Smooth muscle cell (in vitro differentiated cells): ENCODE measurements around the gene ODF4. TPM values are rescaled to one million over a fixed set of nuclear protein-coding genes. Genes with fewer than 3 reads are reported as not detected.
"Not testable (repeated sequence)": the region's sequence is repeated elsewhere in the genome, so short reads cannot be mapped to it uniquely, and the experiment has no call there.

Source experiments
- DNase-seq: peaks from one replicate; lab custom pipeline; 2025; ENCODE audit not compliant: unreplicated experiment; lab: John Stamatoyannopoulos, UW
- H2AFZ ChIP-seq: fragments of 200-600 bp; sonication (generic); 2 replicates; pipeline ENCODE4 v1.6.0; 2016; ENCODE audit warnings: antibody characterized with exemption, low read depth, mild to moderate bottlenecking
- H3F3A ChIP-seq: fragments of 200-600 bp; sonication (generic); 2 replicates; pipeline ENCODE4 v1.6.0; 2017; ENCODE audit warnings: antibody characterized with exemption, low read depth
- H3K27ac ChIP-seq: fragments of 200-600 bp; sonication (generic); 2 replicates; pipeline ENCODE4 v1.5.1; 2016; ENCODE audit warnings: low read depth, mild to moderate bottlenecking
- H3K27me3 ChIP-seq: fragments of 200-600 bp; sonication (generic); 2 replicates; pipeline ENCODE4 v1.6.1; 2016; ENCODE audit warnings: low read depth, mild to moderate bottlenecking
- H3K36me3 ChIP-seq: fragments of 200-600 bp; sonication (generic); 2 replicates; pipeline ENCODE4 v1.5.1; 2016; ENCODE audit warnings: low read depth
- H3K4me1 ChIP-seq: fragments of 200-600 bp; sonication (generic); 2 replicates; pipeline ENCODE4 v1.5.1; 2016; ENCODE audit warnings: low read depth
- H3K4me2 ChIP-seq: fragments of 200-600 bp; sonication (generic); 2 replicates; pipeline ENCODE4 v1.6.0; 2016; ENCODE audit warnings: mild to moderate bottlenecking
- H3K4me3 ChIP-seq: fragments of 200-600 bp; sonication (generic); 2 replicates; pipeline ENCODE4 v1.5.1; 2016; ENCODE audit warnings: mild to moderate bottlenecking
- H3K79me2 ChIP-seq: fragments of 200-600 bp; sonication (generic); 2 replicates; pipeline ENCODE4 v1.6.0; 2016; ENCODE audit warnings: low read depth, mild to moderate bottlenecking
- H3K9ac ChIP-seq: fragments of 200-600 bp; sonication (generic); 2 replicates; pipeline ENCODE4 v1.6.0; 2016; ENCODE audit warnings: low read depth
- H3K9me3 ChIP-seq: fragments of 200-600 bp; sonication (generic); replicated peaks from 2 replicates; pipeline ENCODE4 v1.5.1; 2016; ENCODE audit warnings: low read depth
- H4K20me1 ChIP-seq: fragments of 200-600 bp; sonication (generic); 2 replicates; pipeline ENCODE4 v1.6.0; 2016; ENCODE audit warnings: low read depth
- WGBS: methylation state at CpG from one replicate; pipeline ENCODE4 v1.1.7; 2016; ENCODE audit warnings: low lambda C conversion rate; 5-methylcytosine and 5-hydroxymethylcytosine counted together
- polyA plus RNA-seq: library from polyadenylated mRNA; unstranded; fragments of >200 nt; fragmentation: Nextera tagmentation; extraction: Ambion mirVana; gene quantifications from 2 replicates; pipeline ENCODE4 v1.2.1, GENCODE V29; 2016
- total RNA-seq: library from RNA; depleted of rRNA; stranded (reverse); fragments of >200 nt; gene quantifications from 2 replicates; pipeline ENCODE4 v1.2.3, GENCODE V29; 2014
- TF ChIP-seq, protein P1 (sequence below): fragments of 200-600 bp; sonication (generic); IDR thresholded peaks from 2 replicates; pipeline ENCODE4 v1.5.1; 2017; ENCODE audit warnings: borderline replicate concordance, mild to moderate bottlenecking, antibody characterized with exemption; ENCODE audit not compliant: insufficient read depth, poor library complexity, severe bottlenecking

Gene ODF4
- total and polyA plus RNA-seq, 2 experiments from 2014 or later = not detected

DNA sequence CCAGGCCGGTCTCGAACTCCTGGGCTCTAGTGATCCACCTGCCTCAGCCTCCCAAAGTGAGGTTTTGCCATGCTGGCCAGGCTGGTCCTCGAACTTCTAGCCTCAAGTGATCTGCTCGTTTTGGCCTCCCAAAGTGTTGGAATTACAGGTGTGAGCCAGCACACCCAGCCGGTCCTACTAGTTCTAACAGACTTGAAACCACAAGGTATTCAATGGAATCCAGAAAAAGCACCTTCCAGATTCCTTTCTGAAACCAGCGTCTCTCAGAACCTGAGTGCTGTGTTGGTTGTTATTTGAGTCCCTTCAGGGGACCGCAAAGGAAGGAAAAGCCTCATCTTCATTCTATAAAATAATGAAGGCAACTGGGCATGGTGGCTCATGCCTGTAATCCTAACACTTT is 32.8 kb downstream of the ODF4 start:
- Histone ChIP-seq H3K4me1 (peaks cover 5% of the 10 kb centered on the region), H3F3A (peaks cover 8% of the 10 kb centered on the region), H3K36me3 (no peaks in the 10 kb centered on the region), H3K4me3 (no peak overlapping the region), H4K20me1 (no peaks in the 10 kb centered on the region), H2AFZ (no peak overlapping the region), H3K27ac (no peak overlapping the region), H3K9ac (no peak overlapping the region), H3K27me3 (no peaks in the 10 kb centered on the region), H3K4me2 (no peak overlapping the region), H3K79me2 (peaks cover 7% of the 10 kb centered on the region), H3K9me3 (no peaks in the 10 kb centered on the region)
- TF ChIP-seq, protein P1, sequence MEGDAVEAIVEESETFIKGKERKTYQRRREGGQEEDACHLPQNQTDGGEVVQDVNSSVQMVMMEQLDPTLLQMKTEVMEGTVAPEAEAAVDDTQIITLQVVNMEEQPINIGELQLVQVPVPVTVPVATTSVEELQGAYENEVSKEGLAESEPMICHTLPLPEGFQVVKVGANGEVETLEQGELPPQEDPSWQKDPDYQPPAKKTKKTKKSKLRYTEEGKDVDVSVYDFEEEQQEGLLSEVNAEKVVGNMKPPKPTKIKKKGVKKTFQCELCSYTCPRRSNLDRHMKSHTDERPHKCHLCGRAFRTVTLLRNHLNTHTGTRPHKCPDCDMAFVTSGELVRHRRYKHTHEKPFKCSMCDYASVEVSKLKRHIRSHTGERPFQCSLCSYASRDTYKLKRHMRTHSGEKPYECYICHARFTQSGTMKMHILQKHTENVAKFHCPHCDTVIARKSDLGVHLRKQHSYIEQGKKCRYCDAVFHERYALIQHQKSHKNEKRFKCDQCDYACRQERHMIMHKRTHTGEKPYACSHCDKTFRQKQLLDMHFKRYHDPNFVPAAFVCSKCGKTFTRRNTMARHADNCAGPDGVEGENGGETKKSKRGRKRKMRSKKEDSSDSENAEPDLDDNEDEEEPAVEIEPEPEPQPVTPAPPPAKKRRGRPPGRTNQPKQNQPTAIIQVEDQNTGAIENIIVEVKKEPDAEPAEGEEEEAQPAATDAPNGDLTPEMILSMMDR = no peak
- no peak for DNase-seq
- 75% methylated on average over 7 of the region's 7 CpGs for WGBS

DNA sequence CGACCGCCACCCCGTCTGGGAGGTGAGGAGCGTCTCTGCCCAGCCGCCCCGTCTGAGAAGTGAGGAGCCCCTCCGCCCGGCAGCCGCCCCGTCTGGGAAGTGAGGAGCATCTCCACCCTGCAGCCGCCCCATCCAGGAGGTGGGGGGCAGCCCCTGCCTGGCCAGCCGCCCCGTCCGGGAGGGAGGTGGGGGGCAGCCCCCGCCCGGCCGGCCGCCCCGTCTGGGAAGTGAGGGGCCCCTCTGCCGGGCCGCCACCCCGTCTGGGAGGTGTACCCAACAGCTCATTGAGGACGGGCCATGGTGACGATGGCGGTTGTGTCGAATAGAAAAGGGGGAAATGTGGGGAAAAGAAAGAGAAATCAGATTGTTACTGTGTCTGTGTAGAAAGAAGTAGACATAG is 34.2 kb downstream of the ODF4 start:
- not testable (repeated sequence) for H4K20me1 ChIP-seq, DNase-seq, H3K27ac ChIP-seq, H3K4me3 ChIP-seq, H3K9me3 ChIP-seq, H3K9ac ChIP-seq, H3K27me3 ChIP-seq, H3K36me3 ChIP-seq, H2AFZ ChIP-seq, H3K4me2 ChIP-seq, H3K4me1 ChIP-seq
- peaks cover 21% of the 10 kb centered on the region for H3F3A ChIP-seq
- peaks cover 10% of the 10 kb centered on the region for H3K79me2 ChIP-seq
- 100% methylated on average over 10 of the region's 26 CpGs for WGBS

DNA sequence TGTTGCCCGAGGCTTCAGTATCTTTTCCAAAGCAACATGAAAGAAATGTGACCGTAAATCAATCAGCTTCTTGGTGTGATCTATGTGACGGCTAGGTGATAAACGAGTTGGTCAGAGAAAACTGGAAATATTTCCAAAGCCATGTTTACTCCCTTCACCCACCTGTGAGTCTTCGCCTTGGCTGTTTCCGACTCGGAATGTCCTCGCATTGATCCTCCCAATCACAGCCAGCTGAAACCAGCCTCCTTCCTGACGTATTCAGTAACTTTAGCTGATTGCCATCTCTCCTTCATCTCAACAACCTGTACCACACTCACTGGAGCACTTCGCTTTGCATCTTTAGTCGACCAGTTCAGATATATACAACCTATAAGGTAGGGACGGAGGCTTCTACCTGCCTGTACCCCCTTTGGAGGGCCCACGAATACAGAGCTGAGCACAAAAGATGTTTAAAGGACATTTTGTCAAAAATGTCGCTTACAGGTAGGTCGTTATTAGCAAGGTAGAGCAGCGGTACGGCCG is 36.2 kb downstream of the ODF4 start:
- peak overlapping the region; percentile 72 for H3K27ac ChIP-seq
- H3K4me2 ChIP-seq = peak overlapping the region; percentile 98
- H3K9me3 ChIP-seq = no peaks in the 10 kb centered on the region
- peaks cover 27% of the 10 kb centered on the region for H4K20me1 ChIP-seq
- peak overlapping the region; percentile 83 for H3K9ac ChIP-seq
- H3F3A ChIP-seq = peaks cover 38% of the 10 kb centered on the region
- H2AFZ ChIP-seq = peak overlapping the region; percentile 58
- H3K36me3 ChIP-seq = no peaks in the 10 kb centered on the region
- H3K4me3 ChIP-seq = peak overlapping the region; percentile 66
- peaks cover 9% of the 10 kb centered on the region for H3K4me1 ChIP-seq
- DNase-seq = no peak
- WGBS = 46% methylated on average over 18 of the region's 18 CpGs
- H3K79me2 ChIP-seq = peaks cover 30% of the 10 kb centered on the region
- no peaks in the 10 kb centered on the region for H3K27me3 ChIP-seq
- TF ChIP-seq, protein P1 = no peak

DNA sequence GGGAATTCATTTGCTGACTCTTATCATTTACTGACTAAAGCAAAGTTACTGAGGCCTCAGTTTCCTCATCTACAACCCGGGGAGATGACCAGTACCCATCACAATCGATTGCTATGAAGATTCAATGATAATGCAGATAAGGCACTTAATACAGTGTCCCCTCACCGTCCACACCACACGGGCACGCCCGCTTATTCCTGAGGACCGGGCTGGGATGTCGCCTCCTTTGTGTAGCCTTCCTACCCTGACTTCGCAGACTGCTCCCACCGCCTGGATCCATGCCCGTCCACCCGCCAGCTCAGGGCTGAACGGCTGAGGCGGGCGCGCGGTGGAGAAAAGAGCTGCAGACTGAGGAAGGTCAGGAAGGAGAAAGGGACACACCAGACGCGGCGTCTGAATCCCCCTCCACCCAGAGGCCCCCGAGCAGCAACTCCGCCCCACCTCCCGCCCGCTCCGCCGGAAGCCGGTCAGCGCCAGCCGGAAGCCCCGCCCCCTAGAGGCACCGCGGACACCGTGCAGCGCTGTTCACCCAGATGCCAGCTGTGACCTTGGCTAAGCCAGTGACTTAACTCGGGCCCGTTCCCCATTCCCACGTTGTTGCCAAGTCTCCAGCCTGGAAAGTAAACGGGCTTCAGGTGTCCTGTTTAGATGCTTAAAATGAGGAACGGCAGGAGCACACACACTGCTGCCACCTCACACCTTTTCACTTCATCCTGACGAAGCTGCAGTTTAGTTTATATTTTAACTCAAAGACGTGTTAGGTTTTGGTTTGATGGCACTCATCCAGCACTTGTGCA is 36.8 kb downstream of the ODF4 start, which contains the start of gene KRABD2:
Gene KRABD2, minus strand, starts transcription at position 434 of the 797 bp plus-strand sequence.
- H3K79me2 ChIP-seq = peaks cover 37% of the 10 kb centered on the region
- H4K20me1 ChIP-seq = peaks cover 34% of the 10 kb centered on the region
- peak within 1 kb of the TSS; percentile 58 for H2AFZ ChIP-seq
- H3F3A ChIP-seq = peaks cover 44% of the 10 kb centered on the region
- no peaks in the 10 kb centered on the region for H3K9me3 ChIP-seq
- no peaks in the 10 kb centered on the region for H3K27me3 ChIP-seq
- peak within 1 kb of the TSS; percentile 72 for H3K27ac ChIP-seq
- peaks cover 15% of the 10 kb centered on the region for H3K4me1 ChIP-seq
- peak within 1 kb of the TSS; percentile 83 for H3K9ac ChIP-seq
- H3K4me2 ChIP-seq = peak within 1 kb of the TSS; percentile 98
- peak within 1 kb of the TSS; percentile 66 for H3K4me3 ChIP-seq
- TF ChIP-seq, protein P1 = peak; percentile 61
- 5% methylated on average over 41 of the region's 41 CpGs for WGBS
- peak; percentile 81 for DNase-seq
- no peaks in the 10 kb centered on the region for H3K36me3 ChIP-seq
